HG03139 (cell line): ENCODE data around the gene SCGB1C2.
"Not testable (repeated sequence)": the region's sequence is repeated elsewhere in the genome, so short reads cannot be mapped to it uniquely, and the experiment has no call there.

Experiments
- ATAC-seq: cut with Tn5 transposase; IDR thresholded peaks from one replicate; pipeline ENCODE4 v1.9.1; 2021; ENCODE audit not compliant: unreplicated experiment

The SCGB1C2 gene

DNA sequence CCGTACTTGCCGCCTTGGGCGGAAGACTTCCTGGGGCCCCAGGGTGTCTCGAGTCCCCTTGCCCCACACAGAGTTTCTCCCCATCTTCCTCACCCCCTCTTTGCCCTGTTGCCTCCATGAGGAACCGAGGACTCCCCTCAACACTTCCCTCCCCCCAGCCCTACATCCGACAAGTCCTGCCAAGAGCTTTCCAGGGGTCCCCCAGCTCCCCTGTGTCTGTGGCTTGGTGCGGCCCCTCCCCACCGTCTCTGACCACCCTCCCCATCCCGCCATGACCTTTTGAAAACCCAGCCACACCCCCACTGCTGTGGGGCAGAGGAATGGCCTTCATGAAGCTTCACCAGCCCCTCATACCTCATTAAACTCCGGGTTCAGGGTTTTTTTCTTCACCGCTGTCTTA lies 11.4 kb downstream of the SCGB1C2 start:
- no peak for ATAC-seq

DNA sequence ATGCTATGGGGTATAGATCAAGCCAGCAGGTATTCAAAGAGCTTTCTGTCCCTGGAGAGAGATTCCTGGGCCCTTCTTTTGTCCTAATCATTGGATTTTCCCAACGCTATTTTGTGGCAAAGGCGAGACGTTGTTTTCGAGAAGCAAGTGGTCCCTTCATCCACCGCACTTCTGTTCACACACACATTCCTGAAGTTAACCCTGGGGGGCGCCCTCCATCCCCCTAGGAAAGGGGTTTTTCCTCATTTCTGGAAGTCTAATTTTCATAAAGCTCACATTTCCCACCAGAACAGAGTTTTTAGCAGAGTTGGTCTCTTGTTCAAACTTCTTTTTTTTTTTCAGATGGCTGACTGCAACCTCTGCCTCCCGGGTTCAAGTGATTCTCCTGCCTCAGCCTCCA lies 11.9 kb downstream of the SCGB1C2 start:
- no peak for ATAC-seq

DNA sequence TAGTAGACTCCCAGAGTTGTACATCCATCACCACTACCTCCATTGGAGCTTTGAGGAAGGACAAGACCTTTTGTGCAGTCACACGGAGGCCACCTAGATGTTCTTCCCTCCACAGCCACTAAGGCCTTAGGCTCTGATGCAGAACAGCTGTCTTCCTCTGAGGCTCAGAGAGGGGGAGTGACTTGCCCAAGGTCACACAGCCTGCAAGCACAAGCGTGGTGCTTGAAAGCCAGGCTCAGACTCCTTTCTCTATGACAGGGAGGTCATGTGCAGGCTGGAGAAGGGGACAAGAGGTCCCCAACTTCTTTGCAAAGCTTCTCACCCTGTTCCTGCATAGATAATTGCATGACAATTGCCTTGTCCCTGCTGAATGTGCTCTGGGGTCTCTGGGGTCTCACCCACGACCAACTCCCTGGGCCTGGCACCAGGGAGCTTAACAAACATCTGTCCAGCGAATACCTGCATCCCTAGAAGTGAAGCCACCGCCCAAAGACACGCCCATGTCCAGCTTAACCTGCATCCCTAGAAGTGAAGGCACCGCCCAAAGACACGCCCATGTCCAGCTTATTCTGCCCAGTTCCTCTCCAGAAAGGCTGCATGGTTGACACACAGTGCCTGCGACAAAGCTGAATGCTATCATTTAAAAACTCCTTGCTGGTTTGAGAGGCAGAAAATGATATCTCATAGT lies 12.7 kb downstream of the SCGB1C2 start:
- ATAC-seq, result no peak

DNA sequence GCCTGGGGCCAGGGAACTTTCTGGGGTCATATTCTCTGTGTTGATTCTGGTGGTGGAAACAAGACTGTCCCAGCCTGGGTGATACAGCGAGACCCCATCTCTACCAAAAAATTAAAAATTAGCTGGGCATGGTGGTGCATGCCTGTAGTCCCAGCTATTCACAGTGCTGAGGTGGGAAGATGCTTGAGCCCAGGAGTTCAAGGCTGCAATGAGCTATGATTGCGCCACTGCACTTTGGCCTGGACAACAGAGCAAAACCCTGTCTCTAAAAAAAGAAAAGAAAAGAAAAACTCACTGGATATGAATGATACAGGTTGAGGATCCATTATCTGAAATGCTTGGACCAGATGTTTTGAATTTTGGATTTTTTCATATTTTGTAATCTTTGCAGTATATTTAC lies 13.6 kb downstream of the SCGB1C2 start:
- ATAC-seq, result no peak

DNA sequence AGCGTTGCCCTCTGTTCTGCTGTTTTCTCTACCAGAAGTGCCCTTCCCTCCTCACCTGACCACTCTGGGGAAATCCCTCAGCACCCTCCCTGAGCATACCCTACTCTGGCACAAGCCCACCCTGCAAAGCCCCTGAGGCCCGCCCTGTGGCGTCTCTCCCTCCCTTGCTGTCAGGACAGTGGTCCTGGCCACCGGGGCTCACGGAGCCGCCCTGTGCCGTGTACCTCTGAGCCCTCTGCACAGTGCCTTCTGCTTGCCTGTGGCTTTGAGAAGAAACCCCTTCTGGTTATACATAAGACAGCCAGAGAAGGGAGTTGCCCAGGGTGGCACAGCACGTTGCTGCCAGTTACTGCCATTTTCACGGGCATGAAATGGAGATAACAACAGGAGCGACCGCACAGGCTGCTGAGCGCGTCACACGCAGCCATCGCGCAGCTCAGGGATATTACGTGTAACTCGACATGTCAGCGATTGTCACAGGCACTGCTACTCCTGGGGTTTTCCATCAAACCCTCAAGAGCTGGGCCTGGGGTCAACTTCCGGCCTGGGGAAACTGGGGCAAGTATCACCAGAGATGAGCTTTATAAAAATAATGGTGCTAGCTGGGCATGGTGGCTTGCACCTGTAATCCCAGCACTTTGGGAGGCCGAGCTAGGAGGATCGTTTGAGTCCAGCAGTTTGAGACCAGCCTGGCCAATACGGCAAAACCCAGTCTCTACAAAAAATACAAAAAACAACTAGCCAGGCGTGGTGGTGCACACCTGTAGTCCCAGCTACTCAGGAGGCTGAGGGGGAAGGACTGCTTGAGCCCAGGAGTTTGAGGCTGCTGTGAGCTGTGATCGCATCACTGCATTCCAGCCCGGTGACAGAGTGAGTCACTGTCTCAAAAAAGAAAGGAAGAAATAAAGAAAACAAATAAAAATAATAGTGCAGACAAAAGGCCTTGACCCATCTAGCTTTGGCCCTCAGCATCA lies 14.8 kb downstream of the SCGB1C2 start:
- ATAC-seq, result no peak

DNA sequence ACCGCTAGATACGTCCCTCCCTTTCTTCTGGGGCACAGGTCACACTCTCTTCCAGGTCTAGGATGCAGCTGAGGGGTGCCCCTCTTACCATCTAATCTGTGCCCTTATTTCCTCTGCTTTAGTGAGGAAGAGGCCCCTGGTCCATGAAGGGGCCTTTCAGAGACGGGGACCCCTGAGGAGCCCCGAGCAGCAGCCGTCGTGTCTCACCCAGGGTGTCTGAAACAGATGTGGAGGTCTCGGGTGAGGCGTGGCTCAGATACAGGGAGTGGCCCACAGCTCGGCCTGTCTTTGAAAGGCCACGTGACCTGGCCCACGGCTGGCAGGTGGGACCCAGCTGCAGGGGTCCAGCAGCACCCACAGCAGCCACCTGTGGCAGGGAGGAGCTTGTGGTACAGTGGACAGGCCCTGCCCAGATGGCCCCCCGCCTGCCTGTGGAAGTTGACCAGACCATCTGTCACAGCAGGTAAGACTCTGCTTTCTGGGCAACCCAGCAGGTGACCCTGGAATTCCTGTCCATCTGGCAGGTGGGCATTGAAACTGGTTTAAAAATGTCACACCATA lies 15.6 kb downstream of the SCGB1C2 start:
- no peak for ATAC-seq

DNA sequence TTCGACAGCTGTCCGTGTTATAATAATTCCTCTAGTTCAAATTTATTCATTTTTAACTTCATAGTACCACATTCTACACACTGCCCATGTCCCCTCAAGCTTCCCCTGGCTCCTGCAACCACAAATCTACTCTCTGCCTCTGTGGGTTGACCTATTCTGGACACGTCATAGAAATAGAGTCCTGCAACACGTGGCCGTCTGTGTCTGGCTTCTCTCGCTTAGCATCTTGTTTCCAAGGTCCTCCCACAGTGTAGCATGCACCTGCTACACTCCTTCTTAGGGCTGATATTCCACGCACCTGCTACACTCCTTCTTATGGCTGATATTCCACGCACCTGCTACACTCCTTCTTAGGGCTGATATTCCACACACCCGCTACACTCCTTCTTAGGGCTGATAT lies 16.5 kb downstream of the SCGB1C2 start:
- no peak for ATAC-seq

DNA sequence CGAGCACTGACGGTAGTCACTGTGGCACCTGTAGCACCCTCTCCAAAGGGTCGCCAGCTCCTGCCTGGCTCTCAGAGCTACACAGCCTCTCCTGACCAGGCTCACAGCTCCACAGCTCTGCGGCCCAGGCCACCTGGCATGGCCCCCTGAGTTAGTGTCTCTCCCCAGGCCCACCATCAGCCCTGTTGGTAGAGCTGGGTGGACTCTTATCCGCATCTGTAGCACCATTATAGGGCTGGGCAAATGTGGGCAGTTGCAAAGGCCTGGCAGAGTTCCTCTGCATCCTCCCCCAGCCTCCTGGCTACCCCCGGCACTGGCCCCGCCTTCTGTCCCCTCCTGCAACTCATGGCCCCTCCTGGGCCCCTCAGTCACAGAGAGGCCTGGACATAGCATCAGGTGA lies 18.2 kb downstream of the SCGB1C2 start:
- no peak for ATAC-seq

DNA sequence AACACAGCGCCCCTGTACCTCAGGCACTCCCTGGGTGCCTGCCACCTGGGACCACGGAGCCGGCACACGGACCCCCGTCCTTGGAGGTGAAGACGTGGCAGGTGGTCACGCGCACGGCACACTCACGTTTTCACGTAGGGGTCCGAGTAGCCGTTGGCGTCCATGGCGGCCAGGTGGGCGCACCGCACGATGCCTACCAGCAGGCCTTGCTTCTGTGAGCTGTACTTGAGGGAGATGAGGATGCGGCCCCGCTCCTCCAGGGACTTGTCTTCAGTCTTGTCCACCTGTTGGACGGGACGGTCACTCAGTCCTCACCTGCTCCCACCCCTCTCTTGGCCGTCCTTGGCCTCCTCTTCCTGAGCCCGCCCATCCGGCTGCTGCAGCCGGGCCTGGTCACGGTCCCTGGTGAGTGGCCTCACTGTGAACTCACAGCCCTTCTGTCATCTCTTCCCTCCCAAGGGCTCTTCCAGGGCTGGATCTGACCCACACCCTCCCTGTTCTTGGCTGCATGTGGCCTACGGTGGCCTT lies 18.8 kb downstream of the SCGB1C2 start:
- no peak for ATAC-seq

DNA sequence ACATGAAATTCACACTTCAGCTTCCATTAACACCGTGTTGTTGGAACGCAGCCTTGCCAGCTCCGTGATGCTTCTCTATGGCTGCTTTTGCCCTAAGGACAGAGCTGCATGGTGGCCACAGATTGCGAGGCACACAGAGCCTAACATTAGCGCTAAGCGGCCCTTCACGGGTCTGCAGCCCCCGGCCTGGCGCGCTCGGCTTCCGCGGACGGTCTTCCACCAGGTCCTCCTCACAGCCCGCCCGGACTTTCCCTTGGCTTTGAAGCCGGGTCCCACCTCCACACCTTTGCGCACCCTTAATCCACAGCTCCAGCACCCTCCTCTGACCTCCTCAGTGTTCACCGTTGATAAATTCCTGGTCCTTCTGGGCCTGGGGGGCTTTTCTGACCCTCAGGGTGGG lies 19.6 kb downstream of the SCGB1C2 start:
- ATAC-seq, result no peak

DNA sequence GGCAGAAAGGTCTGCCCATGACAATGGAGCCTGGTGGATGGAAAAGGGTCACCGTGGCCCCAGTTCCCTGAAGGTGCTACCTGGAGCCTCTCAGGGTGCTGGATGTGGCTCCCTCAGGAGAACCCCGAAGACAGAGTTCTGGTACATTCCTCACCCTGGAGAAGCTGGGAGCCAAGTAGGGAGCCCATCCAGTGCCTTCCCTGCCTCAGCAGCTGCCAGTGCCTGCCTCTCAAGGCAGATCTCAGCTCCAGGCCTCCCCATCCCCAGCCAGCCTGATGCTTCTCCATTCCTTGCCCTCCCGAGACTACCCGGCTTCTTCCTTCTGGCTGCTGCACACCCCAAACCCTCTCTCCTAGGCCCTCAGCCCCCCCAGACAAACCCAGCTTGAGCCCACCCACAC lies 20.5 kb downstream of the SCGB1C2 start:
- ATAC-seq, result no peak

DNA sequence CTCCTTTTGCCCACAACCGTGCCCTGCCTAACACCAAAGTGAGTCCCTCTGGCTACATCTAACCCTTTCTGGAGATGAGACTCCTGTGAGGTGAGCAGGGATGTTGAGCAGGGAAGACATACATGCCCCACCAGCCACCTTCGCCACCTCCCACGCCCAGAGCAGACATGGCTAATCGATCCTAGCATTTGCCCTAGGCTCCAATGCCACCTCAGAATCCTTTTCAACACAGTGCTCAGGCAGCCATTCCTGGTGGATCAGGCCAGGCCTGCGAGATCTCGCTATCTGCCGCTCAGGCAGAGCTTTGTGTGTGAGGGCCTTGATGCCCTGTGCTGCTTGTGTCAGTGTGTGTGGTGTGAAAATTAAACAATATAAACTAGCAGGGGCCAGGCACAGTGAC lies 21.0 kb downstream of the SCGB1C2 start:
- ATAC-seq, result no peak

DNA sequence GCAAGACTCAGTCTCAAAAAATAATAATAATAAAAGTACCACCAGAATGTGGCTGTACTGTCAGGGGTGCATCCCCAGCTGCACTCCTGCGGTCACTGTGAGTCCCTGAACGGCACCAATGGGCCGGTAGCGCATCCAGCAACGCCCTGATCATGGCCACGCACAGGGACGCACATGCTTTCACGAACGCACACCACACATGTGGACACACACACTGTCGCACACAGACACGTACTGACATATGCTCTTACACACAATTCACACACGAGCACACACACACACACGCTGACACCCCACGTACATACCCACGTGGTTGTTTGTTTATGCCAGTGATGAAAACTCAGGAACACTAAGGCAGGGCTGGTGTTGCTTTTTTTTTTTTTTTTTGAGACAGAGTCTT lies 22.2 kb downstream of the SCGB1C2 start:
- no peak for ATAC-seq

DNA sequence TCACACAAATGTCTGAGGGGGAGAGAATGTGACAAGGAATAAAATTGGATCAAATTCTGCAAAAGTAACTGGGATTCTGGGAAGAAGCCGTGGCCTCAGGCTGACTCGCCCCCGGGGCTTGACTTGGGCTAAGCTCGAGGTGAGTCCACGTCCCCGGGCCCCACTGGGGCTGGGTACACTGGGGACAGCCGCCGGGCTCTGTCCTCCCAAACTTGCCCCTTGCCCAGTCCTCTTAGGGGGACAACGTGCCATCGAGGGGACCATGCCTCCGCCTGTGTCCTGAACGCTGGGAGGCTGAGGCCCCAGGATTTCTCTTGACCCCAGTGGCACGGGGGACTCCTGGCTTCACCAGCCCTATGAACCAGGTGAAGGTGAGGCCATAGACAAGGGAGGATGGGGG lies 23.0 kb downstream of the SCGB1C2 start:
- ATAC-seq, result no peak

DNA sequence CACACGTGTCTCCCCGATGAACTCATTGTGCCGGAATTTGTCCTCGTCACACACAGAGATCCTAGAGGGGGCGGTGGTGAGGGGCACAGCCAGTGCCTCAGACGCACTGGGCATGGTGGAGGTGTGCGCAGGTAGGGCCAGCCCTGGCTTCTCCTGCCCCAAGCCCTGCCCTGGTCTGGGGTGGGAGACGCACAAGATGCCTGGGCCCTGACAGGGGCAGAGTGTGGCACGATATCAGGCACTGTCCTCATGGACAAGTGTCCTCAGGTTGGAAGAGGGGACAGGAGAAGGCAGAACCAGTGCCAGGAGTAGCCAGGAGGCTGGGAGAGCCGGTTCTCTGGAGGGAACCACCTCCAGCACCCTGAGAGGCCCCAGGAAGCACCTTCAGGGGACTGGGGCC lies 24.1 kb downstream of the SCGB1C2 start:
- no peak for ATAC-seq

DNA sequence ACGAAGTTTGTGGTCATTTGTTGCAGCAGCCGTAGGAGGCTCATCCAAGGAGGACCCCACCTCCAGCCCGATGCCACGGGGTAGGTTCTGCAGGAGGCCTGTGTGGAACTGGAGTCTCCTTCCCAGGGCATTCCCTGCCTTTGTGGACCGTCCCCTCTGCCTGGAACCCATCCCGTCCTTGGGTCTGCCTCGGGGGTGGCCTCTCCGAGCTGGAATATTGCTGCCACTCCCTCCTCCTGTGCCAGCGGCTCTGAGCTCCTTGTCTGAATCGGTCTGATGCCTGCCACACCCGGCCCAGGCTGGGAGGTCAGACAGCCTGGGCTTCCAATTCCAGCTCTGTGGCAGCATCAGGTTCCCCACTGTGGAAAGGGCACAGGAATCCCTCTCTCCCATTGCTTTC lies 25.3 kb downstream of the SCGB1C2 start:
- no peak for ATAC-seq

DNA sequence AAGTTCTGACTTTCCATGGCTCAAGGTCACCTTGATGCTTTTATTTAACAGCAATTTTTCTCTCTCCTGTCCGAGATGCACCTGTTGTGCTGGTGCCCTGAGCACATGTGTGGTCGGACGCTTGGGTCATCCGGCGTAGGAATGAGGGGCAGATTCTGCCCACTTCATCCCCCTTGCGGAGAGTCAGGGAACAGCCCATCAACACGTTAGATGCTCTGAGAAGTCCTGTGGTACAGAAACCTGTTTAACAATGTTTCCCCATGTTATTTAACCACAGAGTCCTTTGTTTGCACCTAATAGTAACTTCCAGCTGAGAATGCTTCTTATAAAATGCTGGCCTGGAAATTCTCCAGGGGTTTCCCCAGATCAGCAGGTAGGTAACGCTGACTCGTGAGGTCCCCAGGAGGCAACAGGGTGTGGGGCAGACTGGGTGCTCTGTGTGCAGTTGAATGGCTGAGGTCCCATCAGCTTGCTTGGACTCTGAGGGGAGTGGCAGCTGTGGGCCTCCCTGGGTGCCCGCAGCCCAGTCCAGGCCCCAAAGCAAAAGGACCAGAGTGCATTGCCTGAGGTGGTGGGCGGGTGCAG lies 26.2 kb downstream of the SCGB1C2 start:
- no peak for ATAC-seq

DNA sequence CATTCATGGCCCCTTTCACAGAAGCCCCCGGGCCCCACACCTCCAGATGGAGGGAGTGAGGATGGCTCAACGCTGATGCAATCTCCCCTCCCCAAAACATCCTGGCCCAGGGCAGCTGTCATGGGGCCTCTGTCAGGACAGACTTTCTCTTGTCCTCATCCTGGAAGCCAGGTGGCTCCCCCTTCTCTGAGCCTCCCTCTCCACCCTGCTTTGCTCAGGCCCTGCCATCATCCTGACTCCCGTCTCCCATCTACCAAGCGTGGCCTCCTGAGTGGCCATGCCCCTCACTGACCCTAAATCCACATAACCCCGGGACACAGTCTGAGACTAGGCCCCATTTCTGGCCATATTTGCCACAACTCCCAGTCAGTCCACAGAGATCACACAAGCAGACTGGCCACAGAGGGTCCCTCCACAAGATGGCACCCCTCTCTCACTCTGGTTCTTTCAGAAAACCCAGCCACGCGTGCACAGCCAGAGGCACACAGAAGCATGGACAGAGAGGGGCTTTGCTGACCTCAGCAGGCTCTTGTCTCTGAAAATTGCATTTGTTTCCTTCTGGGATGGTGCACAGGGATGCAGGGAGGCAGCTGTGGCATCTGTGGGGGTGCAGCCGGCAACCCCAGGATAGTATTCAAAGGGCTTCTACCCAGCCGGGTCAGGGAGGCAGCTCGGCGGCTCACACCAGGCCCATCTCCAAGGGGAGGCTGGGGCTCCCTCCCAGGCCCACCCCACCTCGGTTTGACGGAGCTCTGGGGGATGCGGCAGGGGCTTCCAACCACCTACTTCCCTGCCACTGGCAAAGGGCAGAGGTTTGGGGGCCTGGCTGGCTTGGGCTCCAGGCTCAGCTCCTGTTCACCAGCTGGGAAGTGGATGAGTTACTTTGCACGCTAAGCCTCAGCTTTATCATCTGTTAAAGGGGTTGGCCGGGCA lies 27.2 kb downstream of the SCGB1C2 start:
- ATAC-seq, result no peak

DNA sequence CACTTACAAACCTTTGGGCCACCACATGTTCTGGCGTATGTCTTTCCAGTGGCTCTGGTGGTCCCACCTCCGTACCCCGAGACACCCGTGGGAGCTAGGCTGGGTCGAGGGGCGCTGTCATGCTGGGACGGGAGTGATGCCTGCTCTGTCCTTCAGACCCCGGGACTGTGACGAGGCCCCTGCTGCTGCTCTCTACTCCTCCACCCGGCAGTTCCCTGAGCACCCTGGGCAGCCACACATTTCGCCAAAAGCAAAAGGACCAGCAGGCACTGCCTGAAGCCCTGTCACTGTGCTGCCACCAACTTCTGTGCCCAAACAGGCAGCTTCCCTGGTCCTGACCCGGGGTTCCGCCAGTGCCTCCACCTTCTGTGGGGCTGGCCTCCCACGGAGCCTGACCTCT lies 28.6 kb downstream of the SCGB1C2 start:
- ATAC-seq, result no peak

DNA sequence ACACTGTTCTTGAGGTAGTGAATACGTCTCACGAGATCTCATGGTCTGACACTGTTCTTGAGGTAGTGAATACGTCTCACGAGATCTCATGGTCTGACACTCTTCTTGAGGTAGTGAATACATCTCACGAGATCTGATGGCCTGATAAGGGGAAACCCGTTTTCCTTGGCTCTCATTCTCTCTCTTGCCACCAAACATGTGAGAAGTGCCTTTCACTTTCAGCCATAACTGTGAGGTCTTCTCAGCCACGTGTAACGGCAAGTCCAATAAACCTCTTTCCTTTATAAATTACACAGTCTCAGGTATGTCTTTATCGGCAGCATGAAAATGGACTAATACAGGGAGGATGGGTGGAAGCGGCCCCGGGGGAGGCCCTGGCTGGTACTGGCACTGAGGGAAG lies 31.2 kb downstream of the SCGB1C2 start:
- not testable (repeated sequence) for ATAC-seq
